Liver (tissue), 9 donors: Measurements from ENCODE around the gene C9orf85. TPM values are rescaled to one million over a fixed set of nuclear protein-coding genes. Genes with fewer than 3 reads are reported as not detected.

ENCODE experiments used
- DNase-seq: peaks from one replicate; pipeline ENCODE4 v3.0.0-alpha.2; 2017; ENCODE audit warnings: low spot score
- H3K27ac ChIP-seq, 2 donors: one replicate each; pipeline ENCODE4 v1.7.0; 2013; ENCODE audit warnings: inconsistent platforms in 2 of 2, low read length in 2 of 2, control low read depth in 1 of 2, low read depth in 1 of 2, mild to moderate bottlenecking in 1 of 2
- H3K27me3 ChIP-seq, 4 donors: one replicate each; pipeline versions ENCODE4 v1.6.1 to v1.7.0; 2013; ENCODE audit warnings: low read length in 3 of 4, inconsistent platforms in 1 of 4, mild to moderate bottlenecking in 1 of 4, moderate library complexity in 1 of 4; ENCODE audit not compliant: control insufficient read depth in 4 of 4, insufficient read depth in 4 of 4
- H3K36me3 ChIP-seq, 4 donors: one replicate each; pipeline versions ENCODE4 v1.6.1 to v1.7.0; 2013; ENCODE audit warnings: low read length in 3 of 4, mild to moderate bottlenecking in 3 of 4, low read depth in 1 of 4, moderate library complexity in 1 of 4; ENCODE audit not compliant: control insufficient read depth in 4 of 4, insufficient read depth in 3 of 4
- H3K4me1 ChIP-seq, 4 donors: one replicate each; pipeline versions ENCODE4 v1.6.1 to v1.7.0; 2013; ENCODE audit warnings: low read length in 3 of 4, mild to moderate bottlenecking in 3 of 4, moderate library complexity in 1 of 4; ENCODE audit not compliant: control insufficient read depth in 4 of 4, insufficient read depth in 4 of 4
- H3K4me3 ChIP-seq, 3 donors: one replicate each; pipeline versions ENCODE4 v1.6.1 to v1.7.0; 2013; ENCODE audit warnings: low read length in 3 of 3, control low read depth in 1 of 3, low read depth in 1 of 3, mild to moderate bottlenecking in 1 of 3
- H3K9ac ChIP-seq, 2 donors: one replicate each; pipeline ENCODE4 v1.7.0; 2013; ENCODE audit warnings: low read length in 2 of 2, mild to moderate bottlenecking in 2 of 2, moderate library complexity in 2 of 2, control low read depth in 1 of 2, low read depth in 1 of 2
- H3K9me3 ChIP-seq, 4 donors: one replicate each; pipeline versions ENCODE4 v1.6.1 to v1.7.0; 2013; ENCODE audit warnings: low read length in 3 of 4; ENCODE audit not compliant: control insufficient read depth in 4 of 4
- EGR1 ChIP-seq, 2 donors: IDR thresholded peaks; 2 replicates each; pipeline ENCODE4 v1.6.1; 2016 to 2018; ENCODE audit warnings: antibody characterized with exemption in 2 of 2, low read depth in 2 of 2
- FOXA1 ChIP-seq: IDR thresholded peaks from 2 replicates; pipeline ENCODE4 v1.6.1; 2016; ENCODE audit warnings: antibody characterized with exemption
- GABPA ChIP-seq, 2 donors: IDR thresholded peaks in 1 of 2; conservative IDR thresholded peaks in 1 of 2; 2 replicates each; pipeline ENCODE4 v1.6.1; 2016; ENCODE audit warnings: antibody characterized with exemption in 2 of 2, mild to moderate bottlenecking in 1 of 2, moderate library complexity in 1 of 2
- HNF4A ChIP-seq, 2 donors: conservative IDR thresholded peaks; 2 replicates each; pipeline ENCODE4 v1.6.1; 2016; ENCODE audit warnings: antibody characterized with exemption in 2 of 2, mild to moderate bottlenecking in 2 of 2
- HNF4G ChIP-seq: IDR thresholded peaks from 2 replicates; pipeline ENCODE4 v1.6.1; 2016; ENCODE audit warnings: antibody characterized with exemption
- JUND ChIP-seq, 2 donors: IDR thresholded peaks; 2 replicates each; pipeline ENCODE4 v1.6.1; 2016; ENCODE audit warnings: antibody characterized with exemption in 2 of 2
- MAX ChIP-seq: IDR thresholded peaks from 2 replicates; pipeline ENCODE4 v1.6.1; 2016; ENCODE audit warnings: antibody characterized with exemption
- NR2F2 ChIP-seq: IDR thresholded peaks from 2 replicates; pipeline ENCODE4 v1.6.1; 2016; ENCODE audit warnings: antibody characterized with exemption
- RAD21 ChIP-seq, 2 donors: IDR thresholded peaks; 2 replicates each; pipeline ENCODE4 v1.6.1; 2016; ENCODE audit warnings: antibody characterized with exemption in 2 of 2, mild to moderate bottlenecking in 2 of 2
- REST ChIP-seq: IDR thresholded peaks from 2 replicates; pipeline ENCODE4 v1.6.1; 2016; ENCODE audit warnings: antibody characterized with exemption, mild to moderate bottlenecking
- RXRA ChIP-seq, 2 donors: IDR thresholded peaks; 2 replicates each; pipeline ENCODE4 v1.6.1; 2017 to 2018; ENCODE audit warnings: antibody characterized with exemption in 2 of 2, mild to moderate bottlenecking in 1 of 2
- SP1 ChIP-seq: IDR thresholded peaks from 2 replicates; pipeline ENCODE4 v1.6.1; 2018; ENCODE audit warnings: antibody characterized with exemption, mild to moderate bottlenecking
- TAF1 ChIP-seq: conservative IDR thresholded peaks from 2 replicates; pipeline ENCODE4 v1.6.1; 2016; ENCODE audit warnings: antibody characterized with exemption, mild to moderate bottlenecking
- ZBTB33 ChIP-seq: IDR thresholded peaks from 2 replicates; pipeline ENCODE4 v1.6.1; 2016; ENCODE audit warnings: antibody characterized with exemption
- WGBS: extraction: QIAGEN DNeasy Blood & Tissue Kit; methylation state at CpG from one replicate; pipeline ENCODE4 v1.1.7; 2013; 5-methylcytosine and 5-hydroxymethylcytosine counted together
- polyA plus RNA-seq, 2 donors: library from polyadenylated mRNA; stranded (reverse) in 1 of 2; unstranded in 1 of 2; fragments of 200-250 nt in 1 of 2; fragments of >200 nt in 1 of 2; fragmentation: Nextera tagmentation in 1 of 2; extraction: Ambion mirVana in 1 of 2; gene quantifications; one replicate each; pipeline versions ENCODE4 v1.2.1 to v1.2.3, GENCODE V29; 2013 to 2015
- total RNA-seq, 2 donors: library from RNA; depleted of rRNA; stranded (reverse); fragments of >200 nt; gene quantifications; one replicate each; pipeline ENCODE4 v1.2.3, GENCODE V29; 2014
- TF ChIP-seq, protein P1 (sequence below): fragments of 150-350 bp; IDR thresholded peaks from 2 replicates; pipeline ENCODE4 v1.5.1; 2017; ENCODE audit warnings: improper control_type of control experiment, low read depth, low read length; ENCODE audit not compliant: missing input control
- TF ChIP-seq, protein P2 (sequence below): IDR thresholded peaks from 2 replicates; pipeline ENCODE4 v1.6.1; 2016; ENCODE audit warnings: antibody characterized with exemption
- donor health status: healthy.
- donor health status: healthy.
- donor health status: healthy.
- donor health status: healthy.
- donor health status: healthy.

C9orf85 gene
- total and polyA plus RNA-seq, 4 donors: 3.6 to 6.6 (median 3.9) TPM

DNA sequence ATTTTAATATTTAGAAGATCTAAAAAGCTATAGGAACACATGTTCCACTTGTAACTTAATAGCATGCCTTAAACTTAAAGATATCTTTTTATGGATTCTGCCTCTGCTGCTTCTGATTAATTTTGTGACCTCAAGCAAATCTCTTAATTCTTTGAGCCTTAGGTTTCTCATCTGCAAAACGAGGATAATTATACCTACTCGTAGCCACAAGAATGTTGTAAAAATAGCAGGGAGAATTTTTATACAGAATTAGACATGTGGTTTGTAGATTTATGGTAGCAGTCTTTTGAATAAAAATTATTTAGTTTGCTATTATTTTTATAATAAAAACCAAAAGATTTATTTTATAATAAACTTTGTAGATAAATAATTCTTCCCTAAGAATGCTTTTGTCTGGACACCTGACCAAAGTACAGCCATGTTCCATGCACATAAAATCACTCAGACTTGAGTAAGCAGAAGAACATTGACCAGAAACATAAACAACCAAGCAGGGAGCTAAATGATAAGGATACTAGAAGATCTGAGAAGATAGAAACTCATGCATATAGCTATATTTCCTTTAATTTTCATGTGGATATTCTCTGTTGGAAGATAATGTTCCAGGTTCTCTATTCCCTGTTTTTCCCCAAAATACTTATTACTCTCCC, 18.5 kb downstream of the C9orf85 start:
- Histone ChIP-seq H3K9ac (no peak overlapping the region), H3K4me1 (peaks cover 0 to 5% (median 0%) of the 10 kb centered on the region in 4 donors), H3K27me3 (no peaks in the 10 kb centered on the region), H3K4me3 (no peak overlapping the region), H3K36me3 (no peaks in the 10 kb centered on the region), H3K27ac (no peak overlapping the region), H3K9me3 (no peaks in the 10 kb centered on the region)
- TF ChIP-seq SP1 (no peak), RAD21 (IDR thresholded peaks at IDR 0.05) (no peak), REST (no peak), MAX (no peak)
- TF ChIP-seq, protein P1, sequence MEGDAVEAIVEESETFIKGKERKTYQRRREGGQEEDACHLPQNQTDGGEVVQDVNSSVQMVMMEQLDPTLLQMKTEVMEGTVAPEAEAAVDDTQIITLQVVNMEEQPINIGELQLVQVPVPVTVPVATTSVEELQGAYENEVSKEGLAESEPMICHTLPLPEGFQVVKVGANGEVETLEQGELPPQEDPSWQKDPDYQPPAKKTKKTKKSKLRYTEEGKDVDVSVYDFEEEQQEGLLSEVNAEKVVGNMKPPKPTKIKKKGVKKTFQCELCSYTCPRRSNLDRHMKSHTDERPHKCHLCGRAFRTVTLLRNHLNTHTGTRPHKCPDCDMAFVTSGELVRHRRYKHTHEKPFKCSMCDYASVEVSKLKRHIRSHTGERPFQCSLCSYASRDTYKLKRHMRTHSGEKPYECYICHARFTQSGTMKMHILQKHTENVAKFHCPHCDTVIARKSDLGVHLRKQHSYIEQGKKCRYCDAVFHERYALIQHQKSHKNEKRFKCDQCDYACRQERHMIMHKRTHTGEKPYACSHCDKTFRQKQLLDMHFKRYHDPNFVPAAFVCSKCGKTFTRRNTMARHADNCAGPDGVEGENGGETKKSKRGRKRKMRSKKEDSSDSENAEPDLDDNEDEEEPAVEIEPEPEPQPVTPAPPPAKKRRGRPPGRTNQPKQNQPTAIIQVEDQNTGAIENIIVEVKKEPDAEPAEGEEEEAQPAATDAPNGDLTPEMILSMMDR: no peak
- 92% methylated on average over 2 of the region's 2 CpGs for WGBS
- no peak for DNase-seq

GRCh38 chr9:71931166-71931565, 19.7 kb downstream of the C9orf85 start:
- Histone ChIP-seq H3K9ac (no peak overlapping the region), H3K36me3 (no peaks in the 10 kb centered on the region), H3K4me3 (no peak overlapping the region), H3K9me3 (no peaks in the 10 kb centered on the region), H3K4me1 (peaks cover 0 to 6% (median 2%) of the 10 kb centered on the region in 4 donors), H3K27ac (no peak overlapping the region), H3K27me3 (no peaks in the 10 kb centered on the region)
- 79% methylated on average over 2 of the region's 2 CpGs for WGBS
- no peak for DNase-seq
- TF ChIP-seq RAD21 (IDR thresholded peaks at IDR 0.05) (no peak), JUND (IDR thresholded peaks at IDR 0.05) (no peak), FOXA1 (no peak), SP1 (no peak), RXRA (IDR thresholded peaks at IDR 0.05) (no peak), TAF1 (no peak), ZBTB33 (no peak), HNF4A (conservative IDR thresholded peaks at IDR 0.05) (no peak), MAX (no peak), GABPA (IDR thresholded peaks at IDR 0.05 in 1 of 2, conservative IDR thresholded peaks at IDR 0.05 in 1 of 2) (no peak), REST (no peak), NR2F2 (no peak), EGR1 (IDR thresholded peaks at IDR 0.05; ENCODE audit: low read depth in 2 of 2) (no peak), HNF4G (no peak)
- TF ChIP-seq, protein P2, sequence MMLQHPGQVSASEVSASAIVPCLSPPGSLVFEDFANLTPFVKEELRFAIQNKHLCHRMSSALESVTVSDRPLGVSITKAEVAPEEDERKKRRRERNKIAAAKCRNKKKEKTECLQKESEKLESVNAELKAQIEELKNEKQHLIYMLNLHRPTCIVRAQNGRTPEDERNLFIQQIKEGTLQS: no peak
- TF ChIP-seq, protein P1: no peak
